Mesenteric fat pad (tissue), 1 donor: Measurements from ENCODE around the gene ERBB3. TPM values are rescaled to one million over a fixed set of nuclear protein-coding genes. Genes with fewer than 3 reads are reported as not detected.
"Not testable (repeated sequence)": the region's sequence is repeated elsewhere in the genome, so short reads cannot be mapped to it uniquely, and the experiment has no call there.

Experiments
- DNase-seq: peaks from one replicate; pipeline ENCODE4 v3.0.0-alpha.2; 2020; ENCODE audit warnings: low spot score
- total RNA-seq: library from RNA; stranded (reverse); fragmentation: NEBNext Ultra II Directional; extraction: Animal tissue kit (Norgen Biotek cat#: 25700); gene quantifications from one replicate; pipeline ENCODE4 v1.2.1, GENCODE V29; 2021
- donor health status: DM: yes; HTN: yes; CAD: no.

ERBB3 gene
- total RNA-seq, 1 donor from 2014 or later: 1.9 TPM

- no peak for DNase-seq
Measured at GRCh38 chr12:56110571-56110970, 30.6 kb downstream of the ERBB3 start.

- no peak for DNase-seq
Measured at GRCh38 chr12:56114084-56114483, 34.1 kb downstream of the ERBB3 start.

- DNase-seq: no peak
Measured at GRCh38 chr12:56115329-56115728, 35.4 kb downstream of the ERBB3 start.

GRCh38 chr12:56116267-56117081 lies 36.5 kb downstream of the ERBB3 start, which contains the start of gene RPL41:
TSS of gene RPL41 (plus strand) at chr12:56116633.
- DNase-seq: peak; percentile 96

GRCh38 chr12:56117082-56117706 lies 37.2 kb downstream of the ERBB3 start:
- DNase-seq: not testable (repeated sequence)

- DNase-seq: peak; percentile 98
Measured at GRCh38 chr12:56117778-56118687, 38.1 kb downstream of the ERBB3 start, which contains the start of gene ZC3H10. TSS of gene ZC3H10 (plus strand) at chr12:56118266. CDS start at chr12:56120563, 2,297 bp downstream.

GRCh38 chr12:56118688-56119357 lies 38.9 kb downstream of the ERBB3 start:
- DNase-seq: no peak

- DNase-seq: no peak
Measured at GRCh38 chr12:56119361-56119796, 39.4 kb downstream of the ERBB3 start.

- DNase-seq: no peak
Measured at GRCh38 chr12:56120158-56120846, 40.3 kb downstream of the ERBB3 start.

GRCh38 chr12:56121204-56121870 lies 41.4 kb downstream of the ERBB3 start:
- DNase-seq: no peak

GRCh38 chr12:56122637-56123036 lies 42.7 kb downstream of the ERBB3 start:
- no peak for DNase-seq

GRCh38 chr12:56124133-56124532 lies 44.2 kb downstream of the ERBB3 start:
- DNase-seq: no peak

GRCh38 chr12:56126732-56127239 lies 46.8 kb downstream of the ERBB3 start:
- no peak for DNase-seq

GRCh38 chr12:56127485-56127887 lies 47.5 kb downstream of the ERBB3 start:
- DNase-seq: no peak

GRCh38 chr12:56127888-56128669 lies 48.1 kb downstream of the ERBB3 start, which contains the start of gene ESYT1:
TSS of gene ESYT1 (plus strand) at chr12:56128267. CDS start at chr12:56128320, 53 bp downstream.
- DNase-seq: peak; percentile 97

GRCh38 chr12:56128670-56129205 lies 48.8 kb downstream of the ERBB3 start:
- no peak for DNase-seq

- no peak for DNase-seq
Measured at GRCh38 chr12:56129206-56129941, 49.4 kb downstream of the ERBB3 start.
